ENCODE measurements around the gene SLBP.
A peak's percentile ranks its signal among the peaks of the same experiment; 100 is the strongest.

GRCh38 chr4:1721003-1721665 is 9.0 kb upstream of the SLBP start, which contains the start of the genes TACC3 and TMEM129:
- TF ChIP-seq, protein P1, sequence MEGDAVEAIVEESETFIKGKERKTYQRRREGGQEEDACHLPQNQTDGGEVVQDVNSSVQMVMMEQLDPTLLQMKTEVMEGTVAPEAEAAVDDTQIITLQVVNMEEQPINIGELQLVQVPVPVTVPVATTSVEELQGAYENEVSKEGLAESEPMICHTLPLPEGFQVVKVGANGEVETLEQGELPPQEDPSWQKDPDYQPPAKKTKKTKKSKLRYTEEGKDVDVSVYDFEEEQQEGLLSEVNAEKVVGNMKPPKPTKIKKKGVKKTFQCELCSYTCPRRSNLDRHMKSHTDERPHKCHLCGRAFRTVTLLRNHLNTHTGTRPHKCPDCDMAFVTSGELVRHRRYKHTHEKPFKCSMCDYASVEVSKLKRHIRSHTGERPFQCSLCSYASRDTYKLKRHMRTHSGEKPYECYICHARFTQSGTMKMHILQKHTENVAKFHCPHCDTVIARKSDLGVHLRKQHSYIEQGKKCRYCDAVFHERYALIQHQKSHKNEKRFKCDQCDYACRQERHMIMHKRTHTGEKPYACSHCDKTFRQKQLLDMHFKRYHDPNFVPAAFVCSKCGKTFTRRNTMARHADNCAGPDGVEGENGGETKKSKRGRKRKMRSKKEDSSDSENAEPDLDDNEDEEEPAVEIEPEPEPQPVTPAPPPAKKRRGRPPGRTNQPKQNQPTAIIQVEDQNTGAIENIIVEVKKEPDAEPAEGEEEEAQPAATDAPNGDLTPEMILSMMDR (IDR thresholded peaks at IDR 0.05) = peak in 1 of 4 experiments; percentile 12
- peak; percentile 89 for TF ChIP-seq POLR2A (IDR thresholded peaks at IDR 0.05)
